Measurements from ENCODE around the gene RMI2.

DNA sequence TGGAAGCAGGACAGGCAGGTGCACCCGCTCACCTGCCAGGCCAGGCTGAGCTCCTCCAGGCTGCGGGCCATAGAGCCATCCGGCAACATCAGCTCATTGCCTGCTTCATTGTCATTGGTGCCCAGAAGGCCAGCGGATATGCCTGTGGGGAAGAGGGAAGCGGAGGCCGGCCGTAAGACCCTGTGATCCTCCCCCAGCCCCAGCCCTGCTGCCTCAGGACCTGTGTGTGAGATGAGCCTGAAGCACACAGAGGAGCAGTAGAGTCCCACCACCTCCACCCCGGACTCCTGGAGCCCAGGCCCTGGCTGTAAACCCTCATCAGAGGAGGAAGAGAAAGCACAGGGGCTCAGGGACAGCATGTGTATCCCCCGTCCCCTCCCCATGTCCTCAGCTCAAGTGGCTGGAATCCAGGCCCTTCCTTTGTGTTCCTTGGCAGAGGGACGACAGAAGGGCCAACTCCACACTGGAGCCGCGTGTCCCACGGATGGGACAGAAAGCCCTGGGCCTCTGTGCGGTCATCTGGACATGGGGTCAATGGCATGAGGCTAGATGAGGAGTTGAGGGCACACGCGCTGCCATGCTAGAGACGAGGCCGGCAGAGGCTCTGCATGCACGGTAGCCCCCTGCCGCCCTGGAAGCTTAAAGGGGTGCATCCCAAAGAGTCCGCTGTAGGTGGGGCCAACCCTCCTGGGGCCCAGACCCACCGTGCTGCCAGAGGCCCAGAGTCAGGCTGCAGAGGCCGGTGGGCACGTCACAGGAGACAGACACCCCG lies 39.1 kb downstream of the RMI2 start:
- TF ChIP-seq POLR2A (IDR thresholded peaks at IDR 0.05; ENCODE audit: low read depth, low read length) (no peak), TAF1 (IDR thresholded peaks at IDR 0.05; ENCODE audit: borderline replicate concordance, low read depth, low read length) (no peak), POLR2AphosphoS5 (IDR thresholded peaks at IDR 0.05; ENCODE audit: low read depth, low read length) (no peak)

Data from GM12892 (cell line).